Activated T-cell treated with anti-CD3 and anti-CD28 coated beads, Interleukin-2, amount 50 U/mL, for 4 hours (primary cell): ENCODE results near the gene PKNOX1. TPM values are rescaled to one million over a fixed set of nuclear protein-coding genes. Genes with fewer than 3 reads are reported as not detected.

Source experiments
- ATAC-seq, 2 donors: fragments of 200-7000 bp; cut with Tn5 transposase; one replicate each; pipeline ENCODE4 v1.10.0; 2021
- DNase-seq: peaks from one replicate; pipeline ENCODE4 v3.0.0-alpha.2; 2020
- H3K27me3 Mint-ChIP-seq: one replicate; pipeline ENCODE4 v1.8.0; 2021; ENCODE audit warnings: low read depth, mixed read lengths
- H3K36me3 Mint-ChIP-seq: one replicate; pipeline ENCODE4 v1.8.0; 2022; ENCODE audit warnings: mixed read lengths; ENCODE audit not compliant: insufficient read depth
- H3K4me1 Mint-ChIP-seq: one replicate; pipeline ENCODE4 v1.8.0; 2021; ENCODE audit warnings: low read depth, mixed read lengths
- H3K4me3 Mint-ChIP-seq: one replicate; pipeline ENCODE4 v1.8.0; 2021; ENCODE audit warnings: mild to moderate bottlenecking, moderate library complexity, mixed read lengths
- H3K9me3 Mint-ChIP-seq: one replicate; pipeline ENCODE4 v1.8.0; 2021; ENCODE audit warnings: mixed read lengths
- total RNA-seq, 3 donors: library from RNA; stranded (reverse); gene quantifications; one replicate each; pipeline ENCODE4 v1.2.1, GENCODE V29; 2021

PKNOX1 gene
- total RNA-seq, 3 donors from 2014 or later = 17.5 to 20.7 (median 19.9) TPM

GRCh38 chr21:42969193-42969600, 5.2 kb upstream of the PKNOX1 start:
- ATAC-seq = no peak
- Mint-ChIP-seq H3K27me3 (no peaks in the 10 kb centered on the region), H3K4me1 (peaks cover 4% of the 10 kb centered on the region), H3K4me3 (no peak overlapping the region), H3K9me3 (no peaks in the 10 kb centered on the region), H3K36me3 (no peaks in the 10 kb centered on the region)
- no peak for DNase-seq

GRCh38 chr21:42970946-42971653, 3.3 kb upstream of the PKNOX1 start:
- no peak overlapping the region for H3K4me3 Mint-ChIP-seq

GRCh38 chr21:42971897-42972275, 2.5 kb upstream of the PKNOX1 start:
- Mint-ChIP-seq H3K4me1 (peaks cover 16% of the 10 kb centered on the region), H3K9me3 (no peaks in the 10 kb centered on the region), H3K27me3 (no peaks in the 10 kb centered on the region), H3K4me3 (no peak overlapping the region), H3K36me3 (peaks cover 3% of the 10 kb centered on the region)
- no peak for DNase-seq
- no peak for ATAC-seq

More at GRCh38 chr21:42970946-42971653, 3.3 kb upstream of the PKNOX1 start:
- Mint-ChIP-seq H3K27me3 (no peaks in the 10 kb centered on the region), H3K36me3 (no peaks in the 10 kb centered on the region), H3K9me3 (no peaks in the 10 kb centered on the region), H3K4me1 (peaks cover 8% of the 10 kb centered on the region)
- ATAC-seq (no peak), DNase-seq (no peak)

- H3K4me3 Mint-ChIP-seq = peak overlapping the region; percentile 71
- no peak for ATAC-seq
- no peaks in the 10 kb centered on the region for H3K27me3 Mint-ChIP-seq
These were observed 912 bp upstream of the PKNOX1 start for GRCh38 chr21:42973309-42973990.

GRCh38 chr21:42974832-42975820, 764 bp downstream of the PKNOX1 start:
- no peaks in the 10 kb centered on the region for H3K9me3 Mint-ChIP-seq
- H3K27me3 Mint-ChIP-seq = no peaks in the 10 kb centered on the region

More at GRCh38 chr21:42973309-42973990, 912 bp upstream of the PKNOX1 start:
- Mint-ChIP-seq H3K4me1 (peaks cover 27% of the 10 kb centered on the region), H3K36me3 (peaks cover 4% of the 10 kb centered on the region), H3K9me3 (no peaks in the 10 kb centered on the region)
- DNase-seq = no peak

GRCh38 chr21:42975886-42976608, 1.7 kb downstream of the PKNOX1 start:
- H3K9me3 Mint-ChIP-seq = no peaks in the 10 kb centered on the region
- peaks cover 7% of the 10 kb centered on the region for H3K36me3 Mint-ChIP-seq
- peaks cover 42% of the 10 kb centered on the region for H3K4me1 Mint-ChIP-seq
- DNase-seq (no peak), ATAC-seq (no peak)
- no peaks in the 10 kb centered on the region for H3K27me3 Mint-ChIP-seq
- peak overlapping the region; percentile 88 for H3K4me3 Mint-ChIP-seq

More at GRCh38 chr21:42974832-42975820, 764 bp downstream of the PKNOX1 start:
- Mint-ChIP-seq H3K4me1 (peaks cover 34% of the 10 kb centered on the region), H3K4me3 (peak overlapping the region; percentile 88), H3K36me3 (peaks cover 7% of the 10 kb centered on the region)
- ATAC-seq (peak; percentile 10 to 15), DNase-seq (peak; percentile 70)

- ATAC-seq (no peak), DNase-seq (no peak)
- H3K27me3 Mint-ChIP-seq = no peaks in the 10 kb centered on the region
- peaks cover 7% of the 10 kb centered on the region for H3K36me3 Mint-ChIP-seq
- H3K4me1 Mint-ChIP-seq = peaks cover 43% of the 10 kb centered on the region
- no peaks in the 10 kb centered on the region for H3K9me3 Mint-ChIP-seq
- H3K4me3 Mint-ChIP-seq = no peak overlapping the region
These were observed 6.2 kb downstream of the PKNOX1 start for GRCh38 chr21:42980312-42981213.

- Mint-ChIP-seq H3K4me1 (peaks cover 39% of the 10 kb centered on the region), H3K9me3 (no peaks in the 10 kb centered on the region), H3K4me3 (no peak overlapping the region), H3K36me3 (peaks cover 7% of the 10 kb centered on the region), H3K27me3 (no peaks in the 10 kb centered on the region)
- ATAC-seq (no peak), DNase-seq (no peak)
These were observed 6.8 kb downstream of the PKNOX1 start for GRCh38 chr21:42981214-42981523.

- H3K4me3 Mint-ChIP-seq = no peak overlapping the region
- no peaks in the 10 kb centered on the region for H3K27me3 Mint-ChIP-seq
- H3K9me3 Mint-ChIP-seq = no peaks in the 10 kb centered on the region
- peaks cover 36% of the 10 kb centered on the region for H3K4me1 Mint-ChIP-seq
- H3K36me3 Mint-ChIP-seq = peaks cover 4% of the 10 kb centered on the region
- DNase-seq = no peak
- no peak for ATAC-seq
These were observed 7.5 kb downstream of the PKNOX1 start for GRCh38 chr21:42981862-42982261.

- no peak for DNase-seq
- Mint-ChIP-seq H3K27me3 (no peaks in the 10 kb centered on the region), H3K36me3 (peaks cover 3% of the 10 kb centered on the region), H3K4me1 (peaks cover 25% of the 10 kb centered on the region), H3K9me3 (no peaks in the 10 kb centered on the region), H3K4me3 (no peak overlapping the region)
- ATAC-seq = peak in 1 of 2 donors; percentile 48
These were observed 8.7 kb downstream of the PKNOX1 start for GRCh38 chr21:42983103-42983502.

- ATAC-seq = no peak
- no peak overlapping the region for H3K4me3 Mint-ChIP-seq
- no peaks in the 10 kb centered on the region for H3K9me3 Mint-ChIP-seq
- H3K36me3 Mint-ChIP-seq = peaks cover 3% of the 10 kb centered on the region
- DNase-seq = no peak
- H3K27me3 Mint-ChIP-seq = no peaks in the 10 kb centered on the region
- peaks cover 25% of the 10 kb centered on the region for H3K4me1 Mint-ChIP-seq
These were observed 9.5 kb downstream of the PKNOX1 start for GRCh38 chr21:42983869-42984268.

GRCh38 chr21:42986125-42986783, 11.9 kb downstream of the PKNOX1 start:
- Mint-ChIP-seq H3K4me1 (peaks cover 19% of the 10 kb centered on the region), H3K4me3 (no peak overlapping the region), H3K9me3 (no peaks in the 10 kb centered on the region), H3K27me3 (no peaks in the 10 kb centered on the region), H3K36me3 (no peaks in the 10 kb centered on the region)
- no peak for DNase-seq
- no peak for ATAC-seq
